Pericardium fibroblast (primary cell): ENCODE data around the gene TTC31. TPM values are rescaled to one million over a fixed set of nuclear protein-coding genes. Genes with fewer than 3 reads are reported as not detected.

Experiments
- total RNA-seq: library from RNA; depleted of rRNA; stranded (reverse); fragments of >200 nt; gene quantifications from 2 replicates; pipeline ENCODE4 v1.2.3, GENCODE V29; 2015

Gene TTC31
- total RNA-seq, 1 donor from 2014 or later = 15.4 TPM

Other genes with a start within 250 kb of the TTC31 start
- under 0.01 TPM in 1 of 2 replicates, not detected in the other for gene SLC4A5, start 139.7 kb upstream of the TTC31 start, total RNA-seq
- 114 and 172 TPM in 2 replicates for gene DCTN1, start 102.8 kb upstream of the TTC31 start, total RNA-seq
- gene C2orf81, start 61.5 kb upstream of the TTC31 start, total RNA-seq = 2.0 and 2.7 TPM in 2 replicates
- gene WDR54, start 61.4 kb upstream of the TTC31 start, total RNA-seq = 23.5 and 27.3 TPM in 2 replicates
- gene RTKN, start 41.1 kb upstream of the TTC31 start, total RNA-seq = 11.8 and 15.3 TPM in 2 replicates
- 2.9 and 4.6 TPM in 2 replicates for gene INO80B, start 28.0 kb upstream of the TTC31 start, total RNA-seq
- 53.0 and 54.5 TPM in 2 replicates for gene WBP1, start 24.6 kb upstream of the TTC31 start, total RNA-seq
- 44.5 and 44.6 TPM in 2 replicates for gene MOGS, start 17.7 kb upstream of the TTC31 start, total RNA-seq
- 10.3 and 40.7 TPM in 2 replicates for gene MRPL53, start 10.4 kb upstream of the TTC31 start, total RNA-seq
- gene CCDC142, start 83 bp upstream of the TTC31 start, total RNA-seq = 9.8 and 10.6 TPM in 2 replicates
- 1.9 and 3.2 TPM in 2 replicates for gene LBX2, start 16.5 kb downstream of the TTC31 start, total RNA-seq
- 11.0 and 18.5 TPM in 2 replicates for gene PCGF1, start 24.6 kb downstream of the TTC31 start, total RNA-seq
- 0.35 TPM in 1 of 2 replicates, not detected in the other for gene TLX2, start 31.4 kb downstream of the TTC31 start, total RNA-seq
- not detected in 2 replicates for gene DQX1, start 43.1 kb downstream of the TTC31 start, total RNA-seq
- 65.5 and 72.1 TPM in 2 replicates for gene AUP1, start 46.6 kb downstream of the TTC31 start, total RNA-seq
- 11.7 and 32.1 TPM in 2 replicates for gene HTRA2, start 46.9 kb downstream of the TTC31 start, total RNA-seq
- gene LOXL3, start 70.9 kb downstream of the TTC31 start, total RNA-seq = 7.3 and 23.7 TPM in 2 replicates
- gene DOK1, start 71.6 kb downstream of the TTC31 start, total RNA-seq = 27.2 and 28.2 TPM in 2 replicates
- gene M1AP, start 165.2 kb downstream of the TTC31 start, total RNA-seq = not detected in 2 replicates
- 2.3 and 2.4 TPM in 2 replicates for gene SEMA4F, start 171.2 kb downstream of the TTC31 start, total RNA-seq